SH-SY5Y (cell line): ENCODE measurements around the gene NUP98.

Experiments
- GATA2 ChIP-seq: IDR thresholded peaks from 2 replicates; pipeline ENCODE4 v1.6.1; 2011; ENCODE audit warnings: mild to moderate bottlenecking, low read depth, low read length
- GATA3 ChIP-seq: IDR thresholded peaks from 2 replicates; pipeline ENCODE4 v1.6.1; 2011; ENCODE audit warnings: low read depth, mild to moderate bottlenecking, low read length, moderate library complexity

Gene NUP98

GRCh38 chr11:3816673-3817072 is 19.3 kb upstream of the NUP98 start:
- TF ChIP-seq GATA2, result no peak
- TF ChIP-seq GATA3, result no peak

- no peak for TF ChIP-seq GATA3
- TF ChIP-seq GATA2, result no peak
Measured at GRCh38 chr11:3815845-3816244, 18.5 kb upstream of the NUP98 start.

GRCh38 chr11:3810951-3811350 is 13.6 kb upstream of the NUP98 start:
- TF ChIP-seq GATA3, result no peak
- TF ChIP-seq GATA2, result no peak

GRCh38 chr11:3810446-3810845 is 13.1 kb upstream of the NUP98 start:
- TF ChIP-seq GATA2 (no peak; the same call in 1 of the 2 replicates), GATA3 (no peak)

GRCh38 chr11:3809624-3809928 is 12.2 kb upstream of the NUP98 start:
- no peak for TF ChIP-seq GATA3
- TF ChIP-seq GATA2, result no peak

GRCh38 chr11:3808861-3809623 is 11.7 kb upstream of the NUP98 start:
- no peak for TF ChIP-seq GATA2
- no peak for TF ChIP-seq GATA3

GRCh38 chr11:3807909-3808860 is 10.8 kb upstream of the NUP98 start, which contains the start of gene PGAP2:
PGAP2 (plus strand) TSS chr11:3808560; CDS start chr11:3811260, 2,700 bp downstream.
- TF ChIP-seq GATA2 (no peak), GATA3 (no peak)

GRCh38 chr11:3803726-3804495 is 6.6 kb upstream of the NUP98 start:
- TF ChIP-seq GATA3, result no peak
- TF ChIP-seq GATA2, result no peak

- no peak for TF ChIP-seq GATA3
- TF ChIP-seq GATA2, result no peak
Measured at GRCh38 chr11:3802011-3802790, 4.8 kb upstream of the NUP98 start.

- TF ChIP-seq GATA3 (no peak), GATA2 (no peak)
Measured at GRCh38 chr11:3799873-3800272, 2.5 kb upstream of the NUP98 start.

- TF ChIP-seq GATA3 (no peak), GATA2 (no peak)
Measured at GRCh38 chr11:3799143-3799542, 1.8 kb upstream of the NUP98 start.

GRCh38 chr11:3796801-3797328 is 489 bp downstream of the NUP98 start:
- no peak for TF ChIP-seq GATA2
- no peak for TF ChIP-seq GATA3

GRCh38 chr11:3796346-3796745 is 1.0 kb downstream of the NUP98 start:
- TF ChIP-seq GATA2, result no peak
- no peak for TF ChIP-seq GATA3
